Left kidney (tissue), 2 donors: ENCODE data around the gene KCNQ1. TPM values are rescaled to one million over a fixed set of nuclear protein-coding genes. Genes with fewer than 3 reads are reported as not detected.

Source experiments
- DNase-seq: peaks from one replicate; pipeline ENCODE4 v3.0.0-alpha.2; 2013
- polyA plus RNA-seq: library from polyadenylated mRNA; unstranded; fragments of 120-200 nt; gene quantifications from one replicate; pipeline ENCODE4 v1.2.1, GENCODE V29; 2013; ENCODE audit not compliant: insufficient read length

The KCNQ1 gene
- polyA plus RNA-seq, 1 donor, result 9.1 TPM

DNA sequence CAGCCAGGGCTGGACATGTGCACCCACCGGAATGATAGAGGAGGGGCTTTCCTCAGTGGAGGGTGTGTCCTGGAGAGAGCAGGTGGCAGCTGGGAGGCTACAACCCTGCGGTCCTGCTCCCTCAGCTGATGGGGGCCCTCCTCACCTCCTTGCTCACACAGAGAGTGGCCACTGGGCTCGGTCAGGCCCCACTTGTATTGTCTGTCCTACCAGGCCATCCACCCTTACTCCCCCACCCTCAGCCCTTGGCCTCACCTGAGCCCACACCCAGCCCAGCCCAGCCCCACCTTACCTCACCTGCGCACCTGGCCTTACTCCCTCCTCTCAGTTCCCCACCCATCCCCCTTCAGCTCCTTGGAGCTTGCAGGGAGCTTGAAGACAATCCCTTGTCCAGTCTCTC is 3.6 kb upstream of the KCNQ1 start:
- no peak for DNase-seq

DNA sequence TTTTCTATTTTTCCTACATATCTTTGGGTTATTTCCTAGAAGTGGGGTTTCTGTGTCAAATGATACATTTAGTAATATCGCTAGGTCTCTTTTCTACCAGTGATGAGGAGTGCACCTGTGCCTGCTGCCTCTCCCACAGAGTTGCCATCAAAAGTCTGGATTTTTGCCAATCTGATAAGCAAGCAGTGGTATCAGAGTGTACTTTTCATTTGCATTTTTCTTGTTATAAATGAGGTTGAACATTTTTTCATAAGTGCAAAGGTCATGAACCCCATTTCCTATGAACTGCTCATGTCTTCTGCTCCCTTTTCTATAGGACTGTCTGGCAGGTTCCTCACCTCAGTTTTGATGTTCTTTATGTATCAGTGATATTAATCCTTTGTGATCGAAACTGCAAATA is 2.2 kb upstream of the KCNQ1 start:
- no peak for DNase-seq

DNA sequence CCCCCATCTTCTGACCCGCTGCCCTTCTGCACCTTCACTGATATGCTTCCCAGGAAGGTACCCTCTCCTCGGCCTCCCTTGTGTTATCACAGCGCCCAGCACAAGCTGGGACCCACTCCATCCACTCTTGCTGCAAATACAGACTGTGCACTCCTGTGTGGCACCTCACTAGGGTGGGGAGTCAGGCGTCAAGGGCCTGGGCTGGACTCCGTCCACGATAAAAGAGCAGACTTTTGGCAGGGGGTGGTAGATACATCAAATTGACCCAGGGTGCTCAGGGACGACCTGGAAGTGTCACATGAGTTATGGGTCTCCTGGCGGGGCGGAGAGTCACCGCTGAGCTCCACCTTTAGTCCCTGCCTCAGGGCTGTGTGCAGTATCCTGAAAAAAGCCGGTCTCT is 1.4 kb upstream of the KCNQ1 start:
- no peak for DNase-seq

DNA sequence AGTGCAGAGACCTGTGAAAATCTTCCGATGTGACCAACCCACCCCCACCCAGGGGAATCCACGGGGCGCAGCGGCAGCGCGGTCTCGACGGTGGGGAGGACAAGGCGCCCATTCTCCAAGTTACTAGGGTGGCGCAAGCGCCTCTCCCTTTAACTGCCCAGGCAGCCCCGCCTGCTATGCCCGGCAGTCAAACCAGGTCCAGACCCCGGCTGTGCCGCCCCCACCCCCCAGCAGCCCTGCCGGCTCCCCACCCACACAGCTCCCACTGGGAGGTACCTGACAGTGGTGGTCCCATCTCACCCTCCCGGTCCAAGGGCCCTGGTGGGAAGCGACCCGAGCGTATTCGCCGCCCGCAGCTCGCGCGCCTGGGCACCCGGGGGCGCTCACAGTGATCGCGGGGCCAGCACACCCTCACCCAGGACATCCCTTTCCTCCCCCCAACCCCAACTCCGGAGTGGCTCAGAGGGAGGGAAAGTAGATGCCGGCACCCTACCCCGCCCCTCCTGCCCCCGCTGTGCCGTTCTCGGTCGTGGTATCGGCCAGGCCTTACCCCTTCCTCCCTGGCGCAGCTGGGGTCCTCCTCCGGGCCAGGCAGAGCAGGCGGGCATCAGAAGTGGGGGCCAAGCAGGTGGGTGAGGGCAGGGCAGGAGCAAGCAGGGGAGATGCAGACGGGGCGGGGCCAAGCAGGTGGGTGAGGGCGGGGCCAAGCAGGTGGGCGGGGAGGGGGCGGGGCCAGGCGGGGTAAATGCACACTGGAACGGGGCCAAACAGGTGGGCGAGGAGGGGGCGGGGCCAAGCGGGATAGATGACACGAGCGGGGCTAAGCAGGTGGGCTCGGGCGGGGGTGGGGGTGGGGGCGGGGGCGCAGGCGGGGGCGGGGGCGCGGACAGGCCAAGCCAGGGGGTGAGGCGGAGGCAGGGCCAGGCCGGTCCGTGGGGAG is 657 bp upstream of the KCNQ1 start, which contains the start of gene TRPM5:
Gene TRPM5, minus strand, starts transcription at position 634 of the 940 bp plus-strand sequence. CDS start 21,478 bp downstream, outside the sequence.
- no peak for DNase-seq

DNA sequence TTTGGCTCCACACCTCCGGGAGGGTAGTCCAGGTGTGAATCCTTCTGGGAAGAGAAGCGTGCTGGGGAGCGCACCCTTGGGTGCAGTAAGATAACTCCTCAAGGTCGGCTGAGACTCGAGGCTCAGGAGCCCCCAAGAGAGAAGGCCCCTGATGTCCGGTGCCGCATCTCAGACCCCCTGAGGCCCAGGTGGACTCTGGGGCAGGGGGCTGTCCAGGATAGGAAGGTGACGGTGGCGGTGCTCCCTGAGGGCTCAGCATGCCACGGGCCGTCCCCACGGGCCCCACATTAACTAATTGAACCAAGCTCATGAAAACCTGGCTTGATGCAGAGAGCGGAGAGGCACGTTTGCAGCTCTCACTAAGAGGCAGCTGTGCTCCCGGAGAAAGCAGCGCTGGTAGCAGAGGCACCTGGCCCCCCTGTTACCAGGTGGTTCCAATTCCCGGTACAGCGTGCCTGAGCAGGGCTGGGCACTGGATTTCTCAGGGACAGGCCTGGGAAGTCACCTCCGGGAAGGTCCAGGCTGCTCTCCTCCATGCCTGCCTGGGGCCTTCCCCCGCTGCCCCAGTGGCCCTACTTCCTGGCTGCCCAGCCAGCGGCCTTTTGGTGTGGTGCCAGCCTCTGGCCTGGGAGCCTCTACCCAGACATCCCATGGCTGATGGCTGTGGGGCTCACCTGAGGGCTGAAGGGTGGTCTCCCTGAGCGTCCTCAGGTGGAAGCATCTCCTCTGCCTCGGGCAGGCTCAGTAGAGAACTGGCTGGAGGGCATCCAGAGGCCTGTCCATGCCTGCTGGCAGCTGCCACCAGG is 1.1 kb downstream of the KCNQ1 start:
- DNase-seq, result no peak

DNA sequence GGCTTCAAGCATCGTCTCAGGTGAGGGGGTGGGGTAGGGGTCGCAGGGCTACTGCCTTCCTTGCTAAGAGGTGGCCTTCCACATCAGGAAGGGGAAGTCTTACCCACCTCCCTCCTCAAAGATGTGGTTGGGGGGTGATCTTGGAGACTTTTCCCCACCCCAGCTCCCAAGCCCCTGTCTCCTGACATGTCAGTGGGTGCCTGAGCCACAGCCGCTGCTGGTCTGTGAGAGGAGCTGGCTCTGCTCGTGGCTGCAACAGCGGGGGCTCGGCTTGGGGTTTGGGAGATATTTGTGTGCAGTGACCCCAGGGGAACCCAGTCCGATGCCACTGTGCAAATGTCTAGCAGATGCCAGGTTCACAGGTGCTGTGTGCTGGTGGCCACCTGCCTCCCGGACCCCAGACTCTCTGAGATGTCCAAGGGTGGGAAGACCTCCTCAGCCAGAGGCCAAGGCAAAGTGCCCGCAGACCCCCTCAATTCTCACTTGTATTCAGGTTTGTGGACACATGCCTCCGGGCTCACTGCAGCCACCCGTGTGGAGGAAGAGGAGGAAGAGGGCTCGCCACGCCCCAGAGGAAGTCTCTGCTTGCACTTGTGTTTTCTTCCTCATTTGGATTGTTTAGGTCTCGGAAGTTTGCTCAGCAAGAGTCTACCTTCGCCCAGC is 1.9 kb downstream of the KCNQ1 start:
- no peak for DNase-seq

DNA sequence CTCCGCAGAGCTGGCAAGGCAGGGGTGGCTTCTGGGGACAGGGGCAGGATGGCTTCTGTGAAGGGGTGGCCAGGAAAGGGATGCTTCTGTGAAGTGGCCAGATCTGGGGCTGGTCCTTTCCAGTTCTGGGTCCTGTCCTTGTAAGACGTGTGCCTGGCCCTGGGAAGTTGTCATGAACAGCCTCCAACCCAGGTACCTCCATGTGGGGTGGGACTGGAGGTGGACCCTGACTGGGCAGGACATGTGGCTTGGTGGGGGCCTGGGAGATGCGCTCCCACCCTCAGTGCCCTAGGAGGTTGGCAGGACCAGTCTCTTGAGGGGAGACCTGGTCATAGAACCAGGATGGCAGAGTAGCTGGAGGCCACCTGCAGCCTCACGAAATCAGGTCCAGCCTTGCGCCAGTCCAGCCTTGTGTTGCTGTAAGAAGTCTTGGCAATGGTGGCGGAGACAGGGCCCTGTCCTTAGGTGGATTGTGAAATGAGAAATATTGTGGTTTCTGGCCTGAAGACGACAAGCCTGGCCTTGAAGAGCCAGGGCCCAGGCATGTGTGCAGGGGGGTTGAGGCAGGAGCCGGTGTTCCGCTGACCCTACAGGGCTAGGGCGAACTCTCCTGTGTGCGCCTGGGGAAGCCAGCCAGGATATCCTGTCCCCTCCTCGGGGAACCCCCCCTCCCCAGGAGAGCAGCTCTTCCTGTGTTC is 2.6 kb downstream of the KCNQ1 start:
- DNase-seq, result no peak

DNA sequence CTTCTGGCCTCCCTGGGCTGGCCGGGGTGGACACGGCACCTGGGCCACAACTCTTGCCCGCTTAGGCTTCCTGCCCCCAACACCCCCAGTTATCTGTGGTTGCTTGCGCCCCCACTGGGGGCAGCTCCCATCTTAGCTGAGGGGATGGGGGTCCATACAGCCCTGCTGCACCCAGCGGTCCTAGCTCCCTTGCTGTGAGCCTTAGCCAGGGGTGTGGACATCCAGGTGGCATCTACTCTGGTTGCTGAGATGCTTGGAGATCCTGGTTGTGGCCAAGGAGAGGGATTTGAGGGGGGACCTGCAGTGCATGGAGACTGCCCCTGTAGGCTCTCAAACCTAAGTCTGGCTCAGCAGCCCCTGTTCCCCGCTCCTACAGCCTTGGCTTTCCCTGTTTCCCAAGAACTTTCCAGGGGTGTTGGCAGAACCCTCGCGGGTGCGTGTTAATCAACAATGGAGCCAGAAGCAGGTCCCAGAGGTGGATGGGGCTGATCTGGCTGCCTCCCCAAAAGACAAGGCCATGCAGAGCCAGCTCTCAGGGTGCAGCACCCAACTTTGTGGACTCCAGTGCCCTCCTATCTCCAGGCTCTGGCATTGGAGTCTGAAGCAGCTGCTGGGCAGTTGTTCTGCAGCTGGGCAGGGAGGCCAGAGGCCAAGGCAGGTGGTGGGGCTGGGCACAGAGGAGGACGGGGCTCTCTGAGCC is 3.3 kb downstream of the KCNQ1 start:
- no peak for DNase-seq

DNA sequence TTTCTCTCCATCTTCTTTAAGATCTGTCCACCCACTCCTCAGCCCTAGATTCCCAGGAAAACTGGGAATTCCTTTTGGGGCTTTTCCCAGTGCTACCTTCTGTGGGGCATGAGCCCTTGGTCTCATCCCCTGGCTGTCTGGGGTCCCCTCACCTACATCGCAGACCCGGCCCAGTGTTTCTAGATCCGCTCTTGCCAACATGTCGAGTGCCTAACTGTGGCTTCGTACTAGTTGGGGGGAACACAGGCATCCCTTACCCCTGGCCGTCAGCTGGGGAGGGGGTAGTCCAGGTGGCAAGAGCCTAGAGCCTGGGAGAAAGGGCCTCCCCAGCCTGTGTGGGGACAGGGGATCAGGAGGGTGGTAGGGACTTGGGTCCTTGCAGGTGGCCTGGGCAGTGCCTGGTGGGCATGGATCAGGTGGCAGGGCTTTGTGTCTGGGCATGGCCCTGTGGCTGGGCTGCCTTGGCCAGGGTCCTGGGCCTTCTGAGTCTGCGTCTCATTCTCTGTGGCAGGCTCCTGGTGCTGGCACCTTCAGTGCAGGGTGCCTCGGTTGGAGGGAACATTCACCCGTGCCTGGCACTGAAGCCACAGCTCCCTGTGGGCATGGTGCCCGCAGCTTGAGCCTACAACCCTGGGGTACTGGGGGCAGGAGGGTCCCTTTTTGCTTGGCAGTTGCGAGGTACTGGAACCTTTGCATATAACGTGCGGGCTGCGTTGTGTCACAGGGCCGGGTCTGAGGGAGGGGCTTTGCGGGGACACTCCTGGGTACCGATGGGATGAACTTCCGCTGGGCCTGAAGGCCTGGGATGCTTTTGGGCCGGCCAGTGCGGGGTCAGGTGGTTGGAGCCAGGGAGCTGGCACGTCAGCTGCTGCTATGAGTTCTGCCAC is 4.1 kb downstream of the KCNQ1 start:
- DNase-seq, result no peak

DNA sequence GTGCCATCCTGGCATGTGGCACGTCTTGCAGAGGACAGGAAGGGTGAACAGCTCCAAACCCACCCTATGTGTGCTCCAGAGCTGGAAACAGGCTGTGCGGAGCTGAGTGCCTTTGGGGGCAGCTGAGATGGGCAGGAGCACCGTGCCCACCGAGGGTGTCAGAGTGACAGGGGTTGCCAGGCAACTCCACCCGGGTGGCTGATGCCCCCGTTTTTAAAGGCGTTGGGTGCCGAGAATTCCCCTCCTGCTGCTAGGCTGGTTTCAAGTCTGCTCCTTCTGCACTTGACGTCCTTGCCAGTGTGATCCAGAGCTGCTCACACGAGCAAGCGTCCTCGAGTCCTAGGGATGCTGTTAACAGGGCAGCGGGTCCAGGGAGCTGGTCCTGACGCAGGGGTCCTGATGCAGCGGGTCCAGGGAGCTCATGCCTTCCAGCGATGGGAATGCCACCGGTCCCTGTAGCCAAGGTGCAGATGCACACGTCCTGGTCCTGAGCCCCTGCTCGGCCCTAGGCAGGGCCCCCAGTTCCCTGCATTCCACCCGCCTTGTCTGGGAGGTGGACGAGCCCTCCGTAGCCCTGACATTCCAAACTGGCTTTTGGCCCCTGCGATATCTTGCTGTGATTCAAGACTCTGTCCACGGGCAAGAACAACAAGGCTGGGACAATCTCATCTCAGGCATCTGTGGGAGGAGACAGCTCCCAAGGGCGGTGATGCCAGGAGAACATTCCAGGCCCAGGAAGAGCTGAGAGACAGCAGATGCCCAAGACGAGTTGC is 4.9 kb downstream of the KCNQ1 start:
- no peak for DNase-seq

DNA sequence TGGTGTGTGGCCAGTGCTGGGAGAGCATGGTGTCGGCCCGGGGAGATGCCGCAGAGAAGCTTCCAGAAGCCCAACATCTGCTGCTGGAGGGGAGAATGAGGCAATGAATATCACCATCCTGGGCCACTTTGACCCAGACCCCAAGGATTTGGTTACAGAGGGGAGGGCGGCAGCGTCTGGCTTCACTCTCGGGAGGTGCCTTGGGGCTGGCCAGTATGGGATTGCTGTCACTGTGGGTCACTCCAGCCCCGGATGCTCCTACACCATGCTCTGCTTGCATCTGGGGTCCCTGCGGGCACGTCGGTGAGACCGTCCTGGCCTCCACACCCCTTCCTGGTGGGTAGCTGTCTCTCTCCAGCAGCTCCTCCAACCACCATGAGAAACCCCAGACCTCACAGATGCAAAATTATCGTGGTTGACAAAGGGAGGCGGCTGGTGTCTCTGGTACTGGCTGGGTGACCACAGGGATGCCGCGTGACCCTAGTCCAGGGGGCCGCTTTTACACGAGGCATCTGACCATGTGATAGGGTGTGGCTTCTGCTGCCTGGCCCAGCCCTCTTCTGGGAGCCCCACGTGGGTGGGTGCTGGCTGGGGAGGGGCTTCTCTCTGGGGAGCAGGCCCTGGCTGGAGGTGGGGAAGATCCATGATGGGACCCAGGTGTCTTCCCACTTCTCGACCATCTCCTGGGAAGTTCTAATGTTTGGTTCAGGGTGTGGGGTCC is 5.7 kb downstream of the KCNQ1 start:
- DNase-seq, result no peak

DNA sequence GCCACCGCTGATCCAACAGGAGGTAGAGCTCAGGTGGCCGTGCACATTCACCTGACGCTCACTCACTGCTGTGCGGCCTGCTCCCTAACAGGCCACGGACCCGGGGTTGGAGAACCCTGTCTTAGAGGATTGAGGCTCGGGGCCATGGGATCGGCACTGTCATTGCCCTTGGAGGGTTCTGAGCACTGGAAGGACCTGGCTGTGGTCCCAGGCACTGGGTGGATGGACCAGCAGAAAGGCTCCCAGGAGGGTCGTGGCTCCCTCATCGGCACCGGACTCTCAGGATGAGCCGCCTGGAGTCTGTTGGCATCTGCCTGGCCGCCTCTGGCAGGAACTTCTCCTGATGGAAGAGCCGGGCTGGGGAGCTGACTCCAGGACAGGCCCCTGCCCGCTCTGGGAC is 6.5 kb downstream of the KCNQ1 start:
- DNase-seq, result no peak

DNA sequence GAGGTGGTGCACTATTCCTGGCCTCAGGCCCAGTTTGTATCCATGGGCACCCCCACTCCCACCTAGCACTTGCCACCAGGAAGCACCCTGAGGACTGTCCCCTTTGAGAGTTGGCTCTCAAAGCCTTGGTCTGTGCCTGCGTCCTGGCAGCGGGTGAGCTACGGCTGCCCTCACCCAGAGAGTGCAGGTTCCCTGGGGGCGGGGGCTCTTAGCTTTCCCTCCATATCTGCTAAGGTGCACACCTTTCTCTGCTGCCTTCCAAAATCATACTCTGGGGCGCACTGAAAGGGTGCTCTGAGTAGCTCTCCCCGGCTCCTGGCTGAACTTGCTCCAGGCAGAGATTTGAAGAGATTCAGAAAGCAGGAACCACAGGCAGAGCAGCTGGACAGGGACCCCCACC is 7.1 kb downstream of the KCNQ1 start:
- DNase-seq, result no peak

DNA sequence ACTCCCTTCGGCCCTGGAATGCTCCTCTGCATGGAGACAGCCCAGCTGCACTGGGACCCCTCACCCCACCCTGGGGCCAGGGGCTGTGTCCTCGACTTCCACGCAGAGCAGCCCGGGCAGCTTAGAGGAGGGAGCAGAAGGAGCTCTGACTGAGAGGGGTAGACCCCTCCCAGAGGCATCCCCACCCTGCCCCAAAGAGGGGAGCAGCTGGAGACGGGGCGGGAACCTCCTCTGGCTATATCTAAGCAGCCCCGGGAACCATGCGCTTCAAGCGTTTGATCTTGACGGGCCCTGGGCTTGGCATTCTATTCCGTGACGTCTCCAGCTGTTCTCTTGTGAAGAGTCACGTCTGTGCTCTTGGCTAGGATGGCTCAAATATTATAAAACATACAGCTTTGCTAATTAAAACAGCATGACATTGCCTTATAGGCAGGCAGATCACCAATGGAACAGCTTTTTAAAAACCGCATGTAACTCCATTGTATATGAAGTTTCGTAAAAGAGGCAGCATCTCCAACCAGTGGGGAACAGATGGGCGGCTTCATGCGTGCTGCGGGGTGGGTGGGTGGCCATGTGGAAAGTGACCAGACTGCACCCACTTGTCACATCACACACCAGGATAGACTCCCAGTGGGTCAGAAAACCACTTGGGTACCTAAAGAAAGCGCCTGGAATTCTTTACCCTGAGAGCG is 7.7 kb downstream of the KCNQ1 start:
- DNase-seq, result no peak

DNA sequence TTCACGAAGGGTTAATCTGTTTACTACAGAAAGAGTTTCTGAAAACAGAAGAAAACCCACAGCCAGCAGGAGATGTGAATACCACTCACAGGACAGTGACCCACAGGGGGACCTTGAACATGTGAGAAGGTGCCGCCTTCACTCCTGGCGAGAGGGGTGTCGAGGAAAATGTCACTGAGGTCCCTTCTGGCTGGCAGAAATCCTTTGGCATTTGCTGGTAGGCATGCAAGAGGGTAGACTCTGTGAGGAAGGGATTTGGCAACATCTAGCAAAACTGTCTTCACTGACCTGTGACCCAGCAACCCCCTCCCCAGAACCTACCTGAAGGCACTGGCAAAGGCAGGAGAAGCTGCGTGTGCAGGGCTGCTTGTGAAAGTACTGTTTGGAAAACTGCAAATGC is 8.6 kb downstream of the KCNQ1 start:
- no peak for DNase-seq

DNA sequence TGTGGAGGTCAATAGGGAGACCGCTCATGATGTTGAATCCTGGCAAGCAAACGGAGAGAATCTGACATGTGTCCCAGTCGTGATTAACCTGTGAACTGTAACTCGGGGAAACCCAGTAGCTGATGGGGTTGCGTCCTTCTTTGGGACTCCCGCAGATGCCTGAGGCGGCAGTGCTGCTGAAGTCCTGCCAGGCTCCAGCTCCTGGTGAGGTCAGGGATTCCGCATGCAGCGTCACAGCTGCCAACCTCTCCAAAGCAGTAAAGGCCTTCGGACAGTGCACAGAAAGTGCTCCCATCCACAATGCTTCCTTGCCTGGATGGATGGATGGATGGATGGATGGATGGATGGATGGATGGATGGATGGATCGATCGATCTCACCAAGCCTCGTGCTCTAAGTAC is 13.5 kb downstream of the KCNQ1 start:
- no peak for DNase-seq

DNA sequence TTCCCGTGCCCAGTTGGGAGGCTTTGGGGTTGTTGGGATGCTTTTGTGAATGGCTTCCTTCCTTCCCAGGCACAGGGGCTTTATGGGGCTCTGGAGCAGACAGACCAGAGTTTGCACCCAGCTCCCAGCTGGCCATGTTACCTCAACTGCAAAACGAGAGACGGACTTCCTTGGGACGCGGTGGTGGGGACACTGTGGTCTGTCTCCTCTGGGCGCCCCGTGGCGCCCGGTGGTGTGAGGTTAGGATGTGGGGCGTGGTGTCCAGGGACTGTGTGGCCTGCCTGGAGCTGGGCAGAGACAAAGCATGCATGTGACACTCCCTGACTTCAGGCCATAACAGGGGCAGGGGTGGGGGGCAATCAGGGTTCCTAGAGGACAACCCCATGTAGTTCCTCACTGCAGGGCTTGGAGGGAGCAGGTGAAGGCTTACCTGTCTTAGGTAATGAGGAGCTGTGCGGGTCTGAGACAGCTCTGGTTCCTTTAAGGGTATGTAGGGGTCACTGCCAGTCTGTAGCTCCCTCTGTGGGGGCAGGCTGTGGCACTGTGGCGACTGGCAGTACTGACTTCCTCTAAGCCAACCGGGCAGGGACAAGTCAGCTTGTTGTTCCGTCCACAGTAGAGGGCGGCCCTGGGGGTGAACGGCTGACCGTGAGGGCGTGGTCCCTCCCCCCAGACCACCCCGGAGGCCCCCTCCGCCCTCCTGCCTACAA is 14.4 kb downstream of the KCNQ1 start:
- no peak for DNase-seq
